AG04449 (cell line): ENCODE results near the gene ITGA11.

Experiments
- CTCF ChIA-PET: fragments of 350-600 bp; formaldehyde crosslinking; extraction: SDS; loops from one replicate; lab custom pipeline; 2021; ENCODE audit warnings: antibody characterized with exemption; lab: Yijun Ruan, JAX
- POLR2A ChIA-PET: fragments of 400-600, 350-600 bp; formaldehyde crosslinking; extraction: SDS; loops from one replicate; lab custom pipeline; 2020; ENCODE audit warnings: antibody characterized with exemption, inconsistent platforms; lab: Yijun Ruan, JAX
- DNase-seq: peaks from one replicate; pipeline ENCODE4 v3.0.0-alpha.2; 2010; ENCODE audit warnings: low read depth, low spot score
- H3K4me3 ChIP-seq: 2 replicates; pipeline ENCODE4 v1.5.1; 2011; ENCODE audit warnings: low read depth, mild to moderate bottlenecking, control low read depth, low read length
- CTCF ChIP-seq: IDR thresholded peaks from one replicate; pipeline ENCODE4 v1.5.1; 2011; ENCODE audit warnings: mild to moderate bottlenecking, moderate library complexity, low read length, control low read depth, inconsistent platforms; ENCODE audit not compliant: insufficient read depth; ENCODE audit errors: missing control alignments

Gene ITGA11

GRCh38 chr15:68445351-68445750 lies 13.4 kb upstream of the ITGA11 start:
- no peak for TF ChIP-seq CTCF
- POLR2A ChIA-PET: no interaction called here
- DNase-seq: no peak
- CTCF ChIA-PET: interaction anchor here (1.9 kb wide), 1 partner anchor 229 kb away, joined by 4 read pairs; no protein-coding TSS in a partner anchor
- H3K4me3 ChIP-seq: no peak overlapping the region

- ChIA-PET CTCF (interaction anchor here (1.9 kb wide), 1 partner anchor 230 kb away, joined by 4 read pairs; no protein-coding TSS in a partner anchor), POLR2A (no interaction called here)
- TF ChIP-seq CTCF: no peak
- H3K4me3 ChIP-seq: no peak overlapping the region
- no peak for DNase-seq
Observed at GRCh38 chr15:68444336-68444735, 12.4 kb upstream of the ITGA11 start.

- DNase-seq: no peak
- TF ChIP-seq CTCF: no peak
- POLR2A ChIA-PET: interaction anchor here (1.3 kb wide), 1 partner anchor 11 kb away, joined by 3 read pairs; the partner anchor contains the start of gene ITGA11
- H3K4me3 ChIP-seq: no peak overlapping the region
- CTCF ChIA-PET: interaction anchor here (1.0 to 1.9 kb wide), 3 partner anchors 10 to 23 kb away, joined by 3 to 8 read pairs (median 4); partner anchors contain the start of gene ITGA11
Observed at GRCh38 chr15:68442903-68443302, 10.9 kb upstream of the ITGA11 start.

GRCh38 chr15:68442041-68442440 lies 10.1 kb upstream of the ITGA11 start:
- no peak overlapping the region for H3K4me3 ChIP-seq
- POLR2A ChIA-PET: interaction anchor here (0.7 to 1.3 kb wide), 4 partner anchors 10 to 70 kb away, joined by 3 to 4 read pairs (median 4); partner anchors contain the start of gene ITGA11
- TF ChIP-seq CTCF: no peak
- DNase-seq: no peak
- CTCF ChIA-PET: interaction anchor here (0.7 to 1.9 kb wide), 5 partner anchors 9 to 118 kb away, joined by 3 to 8 read pairs (median 4); partner anchors contain the start of gene ITGA11

GRCh38 chr15:68441045-68441743 lies 9.2 kb upstream of the ITGA11 start:
- no peak for DNase-seq
- H3K4me3 ChIP-seq: no peak overlapping the region
- TF ChIP-seq CTCF: no peak
- CTCF ChIA-PET: interaction anchor here (0.7 to 1.9 kb wide), 7 partner anchors 8 to 118 kb away, joined by 3 to 8 read pairs (median 4); partner anchors contain the start of gene ITGA11
- POLR2A ChIA-PET: interaction anchor here (0.7 to 1.1 kb wide), 6 partner anchors 9 to 164 kb away, joined by 3 to 4 read pairs (median 4); partner anchors contain the start of gene FEM1B

- ChIA-PET CTCF (interaction anchor here (1.2 to 1.6 kb wide), 2 partner anchors 10 to 110 kb away, joined by 4 to 5 read pairs; no protein-coding TSS in a partner anchor), POLR2A (interaction anchor here (1.1 kb wide), 1 partner anchor 9 kb away, joined by 4 read pairs; no protein-coding TSS in a partner anchor)
- TF ChIP-seq CTCF: no peak
- no peak for DNase-seq
- no peak overlapping the region for H3K4me3 ChIP-seq
Observed at GRCh38 chr15:68440136-68440535, 8.2 kb upstream of the ITGA11 start.
